HG02678 (cell line): ENCODE measurements around the gene RRAS.

Experiments used
- ATAC-seq: cut with Tn5 transposase; IDR thresholded peaks from one replicate; pipeline ENCODE4 v1.9.1; 2021; ENCODE audit warnings: mild to moderate bottlenecking, moderate library complexity; ENCODE audit not compliant: unreplicated experiment

The RRAS gene

GRCh38 chr19:49640113-49640898 lies at the start of gene RRAS:
TSS of gene RRAS (minus strand) at chr19:49640143. CDS start at chr19:49640098, 45 bp downstream.
- peak; percentile 60 for ATAC-seq

- ATAC-seq, result no peak
These were observed 49.5 kb upstream of the RRAS start, which contains the start of gene ADM5 for GRCh38 chr19:49689133-49690078. TSS of gene ADM5 (plus strand) at chr19:49689594. CDS start at chr19:49689838, 244 bp downstream.

GRCh38 chr19:49688531-49689132 lies 48.7 kb upstream of the RRAS start:
- no peak for ATAC-seq

- no peak for ATAC-seq
These were observed 47.8 kb upstream of the RRAS start for GRCh38 chr19:49687566-49688316.

- no peak for ATAC-seq
These were observed 47.2 kb upstream of the RRAS start for GRCh38 chr19:49687150-49687549.

- no peak for ATAC-seq
These were observed 46.7 kb upstream of the RRAS start for GRCh38 chr19:49686503-49687088.

GRCh38 chr19:49685845-49686332 lies 45.9 kb upstream of the RRAS start:
- ATAC-seq, result no peak

- ATAC-seq, result no peak
These were observed 45.1 kb upstream of the RRAS start for GRCh38 chr19:49684983-49685553.

- no peak for ATAC-seq
These were observed 44.5 kb upstream of the RRAS start for GRCh38 chr19:49684251-49684982.

GRCh38 chr19:49683814-49684250 lies 43.9 kb upstream of the RRAS start:
- ATAC-seq, result no peak

- ATAC-seq, result no peak
These were observed 42.3 kb upstream of the RRAS start for GRCh38 chr19:49682274-49682673.

GRCh38 chr19:49681830-49682229 lies 41.9 kb upstream of the RRAS start:
- ATAC-seq, result no peak

GRCh38 chr19:49680421-49681351 lies 40.7 kb upstream of the RRAS start:
- ATAC-seq, result no peak

- ATAC-seq, result no peak
These were observed 39.9 kb upstream of the RRAS start for GRCh38 chr19:49679771-49680413.

- ATAC-seq, result no peak
These were observed 39.2 kb upstream of the RRAS start for GRCh38 chr19:49678985-49679770.

GRCh38 chr19:49677901-49678674 lies 38.1 kb upstream of the RRAS start:
- no peak for ATAC-seq
